Right lobe of liver (tissue), 6 donors: Measurements from ENCODE around the gene ATP6V1G1. TPM values are rescaled to one million over a fixed set of nuclear protein-coding genes. Genes with fewer than 3 reads are reported as not detected.
A peak's percentile ranks its signal among the peaks of the same experiment; 100 is the strongest.

Experiments used
- ATAC-seq, 4 donors: fragments of 200-7000 bp; cut with Tn5 transposase; one replicate each; pipeline ENCODE4 v1.9.1; 2020; ENCODE audit warnings: mild to moderate bottlenecking in 4 of 4, moderate library complexity in 4 of 4
- DNase-seq, 3 donors: peaks; one replicate each; pipeline ENCODE4 v3.0.0-alpha.2; 2020
- H3K27ac ChIP-seq, 3 donors: fragments of 200-600 bp; one replicate each; pipeline ENCODE4 v1.8.0; 2022
- H3K27me3 ChIP-seq, 2 donors: fragments of 200-600 bp; one replicate each; pipeline ENCODE4 v1.8.0; 2022
- H3K36me3 ChIP-seq, 4 donors: fragments of 200-600 bp; sonication (generic) in 1 of 4; one replicate each; pipeline versions ENCODE4 v1.5.1 to v1.8.0; 2017 to 2022; ENCODE audit warnings: control low read depth in 1 of 4
- H3K4me1 ChIP-seq, 4 donors: fragments of 200-600 bp; sonication (generic) in 1 of 4; one replicate each; pipeline versions ENCODE4 v1.5.1 to v1.8.0; 2017 to 2022; ENCODE audit warnings: control low read depth in 1 of 4
- H3K4me3 ChIP-seq, 3 donors: fragments of 200-600 bp; one replicate each; pipeline ENCODE4 v1.8.0; 2022
- H3K9me3 ChIP-seq, 4 donors: fragments of 200-600 bp; sonication (generic) in 1 of 4; one replicate each; pipeline versions ENCODE4 v1.5.1 to v1.8.0; 2017 to 2022; ENCODE audit warnings: control low read depth in 1 of 4
- CTCF ChIP-seq, 4 donors: fragments of 200-600 bp in 3 of 4; fragments of 450-650 bp in 1 of 4; IDR thresholded peaks; one replicate each; pipeline versions ENCODE4 v1.5.1 to v1.8.0; 2016 to 2022; ENCODE audit warnings: antibody characterized with exemption in 4 of 4, mild to moderate bottlenecking in 2 of 4
- POLR2A ChIP-seq: fragments of 450-650 bp; IDR thresholded peaks from one replicate; pipeline ENCODE4 v1.6.1; 2017; ENCODE audit warnings: antibody characterized with exemption, mild to moderate bottlenecking
- WGBS: methylation state at CpG from one replicate; pipeline ENCODE4 v1.1.6; 2018; ENCODE audit warnings: low coverage, low lambda C conversion rate; ENCODE audit not compliant: insufficient coverage; ENCODE audit errors: missing lambda C conversion rate; 5-methylcytosine and 5-hydroxymethylcytosine counted together
- intact Hi-C, 2 donors: fragments of 100-400 bp; cut with DNase I; formaldehyde crosslinking; loops; one replicate each; pipeline versions ENCODE4 v1.11.2 to v1.14.1; 2022
- long read RNA-seq: library from polyadenylated mRNA; unstranded; transcript quantifications from one replicate; pipeline ENCODE4 v2.0.0, GENCODE V29; 2019
- total RNA-seq, 6 experiments: library from RNA; depleted of rRNA in 2 of 6; stranded (reverse); fragments of >200 nt in 2 of 6; fragmentation: NEBNext Ultra II Directional in 3 of 6; extraction: Animal tissue kit (Norgen Biotek cat#: 25700) in 3 of 6; gene quantifications; one replicate each; pipeline versions ENCODE4 v1.1.0 to v1.2.4, GENCODE V29; 2016 to 2023
- donor health status: DM: no; HTN: yes; CAD: no.
- donor health status: DM: no; HTN: no; CAD: no.
- donor health status: DM: no; HTN: no; CAD: no.
- donor health status: DM: no; HTN: yes; CAD: no.
- donor health status: DM: no; HTN: yes; CAD: no.

Gene ATP6V1G1
- total RNA-seq, result 100 to 1,000 TPM in 2 of 6 experiments, 10 to 100 TPM in 4; 31.0 to 155 (median 49.1) TPM
- long read RNA-seq, transcript ATP6V1G1-201 (3 exons, 1,080 nt), result major isoform, 43 of 43 reads
- long read RNA-seq, partial matches to known transcripts, result 0 of 43 reads
- long read RNA-seq, other reads (novel, unspliced or antisense), result 0 of 43 reads

GRCh38 chr9:114587345-114588202 is at the start of gene ATP6V1G1:
ATP6V1G1 (plus strand) TSS chr9:114587769; CDS start chr9:114587839, 70 bp downstream.
- ATAC-seq (peak; percentile 91 to 97 (median 94)), DNase-seq (peak; percentile 99 to 100 (median 100))
- Histone ChIP-seq H3K4me3 (peak within 1 kb of the TSS; percentile 84 to 98 (median 87)), H3K36me3 (peaks cover 0 to 1% (median 0%) of the 10 kb centered on the region in 4 donors), H3K4me1 (peaks cover 0 to 48% (median 21%) of the 10 kb centered on the region in 4 donors), H3K9me3 (no peaks in the 10 kb centered on the region), H3K27me3 (no peaks in the 10 kb centered on the region), H3K27ac (peak within 1 kb of the TSS; percentile 90 to 97 (median 96))
- WGBS, result 1% methylated on average over 29 of the region's 52 CpGs
- TF ChIP-seq POLR2A (peak; percentile 99), CTCF (IDR thresholded peaks at IDR 0.05) (peak in 1 of 4 donors; percentile 4)
- intact Hi-C loops, result no loop called here

GRCh38 chr9:114538241-114538640 is 49.3 kb upstream of the ATP6V1G1 start:
- intact Hi-C loops, result no loop called here
- ATAC-seq (peak; percentile 59 to 78 (median 68)), DNase-seq (no peak)
- Histone ChIP-seq H3K27ac (no peak overlapping the region), H3K9me3 (no peaks in the 10 kb centered on the region), H3K4me3 (no peak overlapping the region), H3K27me3 (no peaks in the 10 kb centered on the region), H3K4me1 (no peaks in the 10 kb centered on the region), H3K36me3 (no peaks in the 10 kb centered on the region)
- WGBS, result no CpG with 5 or more reads among the region's 5 CpGs
- no peak for TF ChIP-seq POLR2A
- TF ChIP-seq CTCF (IDR thresholded peaks at IDR 0.05), result peak in 3 of 4 donors; percentile 8 to 21 (median 18)

- H3K4me1 ChIP-seq, result no peaks in the 10 kb centered on the region
- DNase-seq, result no peak
- no peaks in the 10 kb centered on the region for H3K36me3 ChIP-seq
- TF ChIP-seq CTCF (IDR thresholded peaks at IDR 0.05) (no peak), POLR2A (no peak)
- H3K27ac ChIP-seq, result no peak overlapping the region
- H3K4me3 ChIP-seq, result no peak overlapping the region
- ATAC-seq, result no peak
- no peaks in the 10 kb centered on the region for H3K9me3 ChIP-seq
- WGBS, result 43% methylated on average over 9 of the region's 9 CpGs
- H3K27me3 ChIP-seq, result no peaks in the 10 kb centered on the region
- intact Hi-C loops, result no loop called here
Measured at GRCh38 chr9:114539701-114540380, 47.7 kb upstream of the ATP6V1G1 start.

- 44% methylated on average over 5 of the region's 5 CpGs for WGBS
- intact Hi-C loops, result no loop called here
- TF ChIP-seq POLR2A, result no peak
- no peak for TF ChIP-seq CTCF (IDR thresholded peaks at IDR 0.05)
Measured at GRCh38 chr9:114545055-114545454, 42.5 kb upstream of the ATP6V1G1 start.

More at GRCh38 chr9:114545055-114545454, 42.5 kb upstream of the ATP6V1G1 start:
- ATAC-seq (no peak), DNase-seq (no peak)
- Histone ChIP-seq H3K27ac (no peak overlapping the region), H3K36me3 (no peaks in the 10 kb centered on the region), H3K27me3 (no peaks in the 10 kb centered on the region), H3K9me3 (no peaks in the 10 kb centered on the region), H3K4me3 (no peak overlapping the region), H3K4me1 (no peaks in the 10 kb centered on the region)
